HAP-1 (cell line): Measurements from ENCODE around the gene SORL1-AS1.
"Not testable (repeated sequence)": the region's sequence is repeated elsewhere in the genome, so short reads cannot be mapped to it uniquely, and the experiment has no call there.

Source experiments
- DNase-seq, 2 experiments: peaks; one replicate each; pipeline ENCODE4 v3.0.0-alpha.2; 2016 to 2020; ENCODE audit warnings: low spot score in 2 of 2
- H3K27me3 ChIP-seq: fragments of 250-450 bp; sonication (Bioruptor Pico); 2 replicates; pipeline ENCODE4 v1.5.1; 2020; ENCODE audit warnings: low read depth, mild to moderate bottlenecking, moderate library complexity
- H3K36me3 ChIP-seq: fragments of 250-450 bp; sonication (Bioruptor Pico); replicated peaks from 2 replicates; pipeline ENCODE4 v1.5.1; 2020; ENCODE audit warnings: mild to moderate bottlenecking
- H3K4me1 ChIP-seq: fragments of 250-450 bp; sonication (Bioruptor Pico); 2 replicates; pipeline ENCODE4 v1.5.1; 2020; ENCODE audit warnings: mild to moderate bottlenecking
- H3K4me3 ChIP-seq: fragments of 250-450 bp; sonication (Bioruptor Pico); 2 replicates; pipeline ENCODE4 v1.5.1; 2020; ENCODE audit warnings: mild to moderate bottlenecking, moderate library complexity
- H3K9me3 ChIP-seq: fragments of 250-450 bp; sonication (Bioruptor Pico); 2 replicates; pipeline ENCODE4 v1.5.1; 2020; ENCODE audit warnings: mild to moderate bottlenecking, moderate library complexity
- in situ Hi-C: fragments of 300-500 bp; cut with MboI; formaldehyde crosslinking; loops from 3 replicates; pipeline ENCODE4 v1.14.3; 2020; ENCODE audit warnings: low sequenced_read_pairs, inconsistent platforms, mixed read lengths

Gene SORL1-AS1

GRCh38 chr11:121420398-121420797 is 32.4 kb downstream of the SORL1-AS1 start:
- no peaks in the 10 kb centered on the region for H3K27me3 ChIP-seq
- in situ Hi-C loops: no loop called here
- H3K36me3 ChIP-seq: no peaks in the 10 kb centered on the region
- no peaks in the 10 kb centered on the region for H3K9me3 ChIP-seq
- H3K4me3 ChIP-seq: no peak overlapping the region
- H3K4me1 ChIP-seq: no peaks in the 10 kb centered on the region
- DNase-seq: no peak

DNA sequence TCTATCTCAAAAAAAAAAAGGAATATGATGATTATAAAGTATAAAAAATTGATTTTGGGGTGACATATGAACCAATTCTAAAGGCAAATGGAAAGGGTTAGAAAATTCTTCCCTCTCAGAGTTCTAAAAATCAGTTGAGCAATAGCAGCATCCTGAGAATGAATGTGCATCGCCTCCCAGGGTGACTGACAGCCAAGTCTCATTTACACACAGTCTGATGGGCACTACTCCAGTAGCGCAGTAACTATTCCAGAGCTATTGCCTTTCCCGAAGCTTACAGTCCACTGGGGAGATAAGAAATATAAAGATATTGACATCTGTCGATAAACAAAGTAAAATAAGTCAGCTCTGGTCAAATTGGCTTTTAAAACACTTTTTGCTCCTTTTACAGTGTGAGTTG is 32.9 kb downstream of the SORL1-AS1 start:
- Histone ChIP-seq H3K9me3 (no peaks in the 10 kb centered on the region), H3K4me1 (no peaks in the 10 kb centered on the region), H3K4me3 (no peak overlapping the region), H3K27me3 (no peaks in the 10 kb centered on the region), H3K36me3 (no peaks in the 10 kb centered on the region)
- no peak for DNase-seq
- in situ Hi-C loops: no loop called here

DNA sequence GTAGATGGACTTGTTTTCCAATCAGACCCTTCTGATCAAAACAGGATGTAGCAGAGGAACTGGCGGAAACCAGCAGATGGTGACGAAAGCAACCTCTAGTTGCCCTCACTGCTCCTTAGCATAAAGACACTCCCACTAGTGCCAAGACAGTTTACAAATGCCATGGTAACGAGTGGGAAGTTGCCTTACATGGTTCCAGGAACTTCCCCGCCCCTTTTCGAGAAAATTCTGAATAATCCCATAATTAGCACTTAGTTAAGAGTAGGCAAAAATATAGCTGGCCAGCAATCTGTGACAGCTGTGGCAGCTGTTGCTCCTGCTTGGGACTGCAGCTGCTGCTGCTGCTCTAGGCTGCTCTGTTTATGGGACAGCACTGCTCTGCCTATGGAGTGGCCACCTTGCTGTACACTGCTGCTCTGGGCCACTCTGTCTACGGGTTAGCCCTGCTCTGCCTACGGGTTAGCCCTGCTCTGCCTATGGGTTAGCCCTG is 34.1 kb downstream of the SORL1-AS1 start:
- no peak for DNase-seq
- in situ Hi-C loops: no loop called here
- Histone ChIP-seq H3K4me1 (no peaks in the 10 kb centered on the region), H3K27me3 (no peaks in the 10 kb centered on the region), H3K4me3 (no peak overlapping the region), H3K9me3 (no peaks in the 10 kb centered on the region), H3K36me3 (no peaks in the 10 kb centered on the region)

DNA sequence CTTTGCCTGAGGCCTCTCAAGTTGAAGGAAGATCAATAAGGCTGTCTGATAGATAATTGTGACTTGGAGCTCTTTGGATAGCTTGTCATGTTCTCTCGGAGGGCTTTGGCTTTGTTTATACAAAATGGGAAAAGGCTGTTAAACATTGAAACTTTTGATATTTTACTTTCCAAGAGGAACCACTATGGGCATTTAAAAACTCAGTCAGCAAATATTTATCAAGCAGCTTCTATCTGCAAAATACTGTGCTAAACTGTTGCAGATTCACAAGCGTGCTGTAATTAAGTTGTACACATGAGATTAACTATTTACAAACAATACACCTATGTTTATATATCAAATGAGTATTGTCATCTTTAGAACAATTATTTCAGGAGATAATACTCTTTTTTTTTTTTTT is 35.2 kb downstream of the SORL1-AS1 start:
- Histone ChIP-seq H3K27me3 (no peaks in the 10 kb centered on the region), H3K36me3 (no peaks in the 10 kb centered on the region), H3K9me3 (no peaks in the 10 kb centered on the region), H3K4me1 (no peaks in the 10 kb centered on the region), H3K4me3 (no peak overlapping the region)
- in situ Hi-C loops: no loop called here
- DNase-seq: no peak

- no peaks in the 10 kb centered on the region for H3K4me1 ChIP-seq
- no peaks in the 10 kb centered on the region for H3K36me3 ChIP-seq
- H3K4me3 ChIP-seq: no peak overlapping the region
- H3K27me3 ChIP-seq: no peaks in the 10 kb centered on the region
- H3K9me3 ChIP-seq: no peaks in the 10 kb centered on the region
- DNase-seq: no peak
- in situ Hi-C loops: no loop called here
Observed at GRCh38 chr11:121417055-121417551, 35.7 kb downstream of the SORL1-AS1 start.

DNA sequence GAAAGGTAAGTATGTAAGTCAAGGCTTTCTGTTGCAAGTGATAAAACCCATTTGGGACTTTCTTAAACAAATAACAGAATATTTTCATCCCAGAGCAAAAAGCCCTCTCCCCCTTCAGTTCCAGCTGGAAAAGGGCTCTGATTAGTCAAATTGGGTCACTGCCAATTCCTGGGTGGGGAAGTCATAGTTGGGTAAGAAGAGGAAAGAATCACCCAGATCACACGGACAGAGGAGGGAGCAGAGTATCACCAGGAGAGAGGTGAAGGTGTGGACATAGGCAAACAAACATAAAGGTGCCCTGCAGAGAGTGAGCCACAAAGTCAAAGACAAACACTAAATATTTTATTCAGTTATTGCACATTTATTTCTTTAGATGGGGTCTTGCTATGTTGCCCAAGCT is 36.9 kb downstream of the SORL1-AS1 start:
- no peaks in the 10 kb centered on the region for H3K9me3 ChIP-seq
- H3K36me3 ChIP-seq: no peaks in the 10 kb centered on the region
- no peak overlapping the region for H3K4me3 ChIP-seq
- in situ Hi-C loops: no loop called here
- H3K4me1 ChIP-seq: no peaks in the 10 kb centered on the region
- H3K27me3 ChIP-seq: no peaks in the 10 kb centered on the region
- no peak for DNase-seq

DNA sequence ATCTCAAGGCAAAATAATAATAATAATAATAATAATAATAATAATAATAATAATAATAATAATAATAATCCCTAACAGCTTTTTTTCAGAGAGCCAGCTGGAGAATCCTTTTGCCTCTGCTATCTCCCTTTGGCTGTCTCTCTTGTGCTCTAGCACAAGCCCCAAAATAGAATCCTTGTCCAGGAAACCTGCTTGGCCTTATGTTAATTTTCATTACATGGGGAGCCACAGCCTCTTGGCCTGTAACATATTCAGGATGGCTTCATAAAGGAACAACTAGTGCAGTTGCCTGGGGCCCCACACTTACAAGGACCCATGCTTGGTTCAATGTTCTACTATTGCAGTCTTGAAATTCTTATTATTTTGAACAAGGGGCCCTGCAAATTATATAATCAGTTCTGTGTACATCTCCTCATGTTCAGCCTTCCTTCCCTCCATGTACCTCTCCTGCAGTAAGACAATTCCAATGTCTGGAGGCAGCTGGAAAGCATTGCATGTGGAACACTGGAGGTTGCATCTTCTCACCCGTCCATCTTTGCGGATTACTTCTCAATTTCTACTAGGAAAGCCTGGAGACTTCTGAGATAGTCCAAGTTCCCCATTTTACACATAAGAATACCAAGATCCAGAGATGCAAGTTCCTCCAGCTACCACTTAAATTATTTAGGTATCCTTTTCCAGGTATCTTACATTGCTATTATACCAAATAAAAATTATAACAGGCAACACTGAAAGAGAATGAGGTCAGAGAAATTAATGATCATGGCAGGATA is 38.4 kb downstream of the SORL1-AS1 start:
- in situ Hi-C loops: no loop called here
- DNase-seq: no peak
- no peaks in the 10 kb centered on the region for H3K4me1 ChIP-seq
- no peaks in the 10 kb centered on the region for H3K27me3 ChIP-seq
- no peaks in the 10 kb centered on the region for H3K36me3 ChIP-seq
- H3K9me3 ChIP-seq: no peaks in the 10 kb centered on the region
- H3K4me3 ChIP-seq: no peak overlapping the region

GRCh38 chr11:121412711-121413415 is 39.9 kb downstream of the SORL1-AS1 start:
- no peak for DNase-seq
- H3K4me1 ChIP-seq: no peaks in the 10 kb centered on the region; the same call in 1 of the 2 replicates
- no peaks in the 10 kb centered on the region for H3K27me3 ChIP-seq
- H3K9me3 ChIP-seq: no peaks in the 10 kb centered on the region
- no peaks in the 10 kb centered on the region for H3K36me3 ChIP-seq
- no peak overlapping the region for H3K4me3 ChIP-seq
- in situ Hi-C loops: no loop called here

- Histone ChIP-seq H3K4me3 (no peak overlapping the region), H3K4me1 (peaks cover 3% of the 10 kb centered on the region)
Observed at GRCh38 chr11:121412000-121412587, 40.7 kb downstream of the SORL1-AS1 start.

DNA sequence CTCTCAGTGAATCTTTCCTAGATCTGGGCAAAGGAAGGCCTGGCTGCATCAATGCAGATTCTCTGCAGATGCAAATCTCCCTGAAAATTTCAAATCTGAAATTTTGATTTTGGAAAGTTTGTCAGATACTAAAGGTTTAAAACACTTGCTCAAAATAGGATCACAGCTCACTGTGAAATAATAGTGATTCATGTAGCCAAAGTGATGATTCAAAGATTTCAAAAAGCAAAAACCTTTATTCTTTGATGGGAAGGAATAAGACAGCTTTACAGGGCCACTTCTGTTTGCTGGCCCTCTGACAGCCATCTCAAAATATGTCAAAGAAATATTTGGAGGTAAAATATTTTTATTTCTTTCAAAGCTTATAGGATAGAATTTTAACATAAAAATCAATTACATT is 41.4 kb downstream of the SORL1-AS1 start:
- H3K4me3 ChIP-seq, H3K27me3 ChIP-seq, H3K4me1 ChIP-seq, in situ Hi-C loops, H3K9me3 ChIP-seq, H3K36me3 ChIP-seq, DNase-seq: not testable (repeated sequence)

More at GRCh38 chr11:121412000-121412587, 40.7 kb downstream of the SORL1-AS1 start:
- H3K27me3 ChIP-seq: no peaks in the 10 kb centered on the region
- no peaks in the 10 kb centered on the region for H3K9me3 ChIP-seq
- in situ Hi-C loops: no loop called here
- no peak for DNase-seq
- H3K36me3 ChIP-seq: no peaks in the 10 kb centered on the region

DNA sequence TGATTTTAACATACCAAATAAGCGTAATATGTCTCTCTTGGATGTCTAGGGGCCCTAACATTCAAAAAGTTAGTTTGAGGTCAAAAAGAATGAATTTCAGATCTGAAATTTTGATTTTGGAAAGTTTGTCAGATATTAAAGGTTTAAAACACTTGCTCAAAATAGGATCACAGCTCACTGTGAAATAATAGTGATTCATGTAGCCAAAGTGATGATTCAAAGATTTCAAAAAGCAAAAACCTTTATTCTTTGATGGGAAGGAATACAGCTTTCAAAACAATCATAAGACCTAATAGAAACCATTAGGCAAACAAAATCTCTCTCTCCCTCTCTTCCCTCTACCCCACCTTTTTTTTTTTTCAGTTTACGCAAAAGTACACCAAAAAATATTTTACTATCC is 42.7 kb downstream of the SORL1-AS1 start:
- H3K27me3 ChIP-seq, H3K4me1 ChIP-seq, DNase-seq, H3K36me3 ChIP-seq, in situ Hi-C loops, H3K9me3 ChIP-seq, H3K4me3 ChIP-seq: not testable (repeated sequence)

- H3K36me3 ChIP-seq: no peaks in the 10 kb centered on the region
- no peak for DNase-seq
- no peak overlapping the region for H3K4me3 ChIP-seq
- H3K9me3 ChIP-seq: no peaks in the 10 kb centered on the region
- H3K4me1 ChIP-seq: peaks cover 3% of the 10 kb centered on the region
- H3K27me3 ChIP-seq: no peaks in the 10 kb centered on the region
- in situ Hi-C loops: no loop called here
Observed at GRCh38 chr11:121408830-121409229, 43.9 kb downstream of the SORL1-AS1 start.

- H3K4me1 ChIP-seq: peaks cover 3% of the 10 kb centered on the region
- DNase-seq: no peak
- H3K4me3 ChIP-seq: no peak overlapping the region
- no peaks in the 10 kb centered on the region for H3K36me3 ChIP-seq
- in situ Hi-C loops: no loop called here
- H3K9me3 ChIP-seq: 0 out of 2 replicates have a peak, but pooled peaks cover 5% of the 10 kb centered on the region
- H3K27me3 ChIP-seq: no peaks in the 10 kb centered on the region
Observed at GRCh38 chr11:121406291-121406690, 46.5 kb downstream of the SORL1-AS1 start.

DNA sequence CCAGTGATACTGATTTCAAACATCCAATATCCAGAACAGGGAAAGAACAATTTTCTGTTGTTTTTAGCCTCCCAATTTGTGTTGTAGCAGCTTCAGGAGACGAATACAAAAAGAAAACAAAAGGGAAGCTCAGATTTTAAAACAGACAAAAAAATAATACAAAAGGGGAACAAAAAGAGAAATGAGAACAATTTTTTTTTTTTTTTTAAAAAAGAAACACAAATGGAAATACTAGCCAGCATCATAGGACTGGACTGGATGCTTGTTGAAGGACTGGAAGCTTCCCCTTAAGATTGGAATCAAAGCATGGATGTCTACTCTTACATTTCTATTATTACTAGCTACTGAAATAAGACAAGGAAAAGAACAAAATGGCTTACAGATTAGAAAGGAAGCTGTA is 47.1 kb downstream of the SORL1-AS1 start:
- DNase-seq: no peak
- no peaks in the 10 kb centered on the region for H3K36me3 ChIP-seq
- no peaks in the 10 kb centered on the region for H3K27me3 ChIP-seq
- H3K4me1 ChIP-seq: peaks cover 3% of the 10 kb centered on the region
- 0 out of 2 replicates have a peak, but pooled peaks cover 5% of the 10 kb centered on the region for H3K9me3 ChIP-seq
- H3K4me3 ChIP-seq: no peak overlapping the region
- in situ Hi-C loops: no loop called here
